Peyer's patch (tissue), 4 donors: ENCODE measurements around the gene IFIH1. TPM values are rescaled to one million over a fixed set of nuclear protein-coding genes. Genes with fewer than 3 reads are reported as not detected.
A peak's percentile ranks its signal among the peaks of the same experiment; 100 is the strongest.

ENCODE experiments used
- DNase-seq, 3 donors: peaks; one replicate each; pipeline ENCODE4 v3.0.0-alpha.2; 2017 to 2019
- H3K27ac ChIP-seq, 4 donors: fragments of 200-600 bp; sonication (generic); one replicate each; pipeline ENCODE4 v1.5.1; 2016 to 2019
- H3K27me3 ChIP-seq, 2 donors: fragments of 200-600 bp; sonication (generic); one replicate each; pipeline ENCODE4 v1.5.1; 2019
- H3K36me3 ChIP-seq, 3 donors: fragments of 200-600 bp; sonication (generic); one replicate each; pipeline ENCODE4 v1.5.1; 2016 to 2019
- H3K4me1 ChIP-seq, 4 donors: fragments of 200-600 bp; sonication (generic); one replicate each; pipeline ENCODE4 v1.5.1; 2016 to 2019
- H3K4me3 ChIP-seq, 4 donors: fragments of 200-600 bp; sonication (generic); 1 replicate in 3 of 4; 2 replicates in 1 of 4; pipeline ENCODE4 v1.5.1; 2016 to 2019; ENCODE audit warnings: mild to moderate bottlenecking in 1 of 4
- H3K9me3 ChIP-seq, 4 donors: fragments of 200-600 bp; sonication (generic); one replicate each; pipeline ENCODE4 v1.5.1; 2016 to 2019; ENCODE audit warnings: mild to moderate bottlenecking in 1 of 4
- CTCF ChIP-seq, 6 experiments: fragments of 450-650 bp in 4 of 6; fragments of 200-600 bp in 2 of 6; sonication (generic) in 1 of 6; IDR thresholded peaks; one replicate each; pipeline ENCODE4 v1.5.1; 2017 to 2019; ENCODE audit warnings: antibody characterized with exemption in 6 of 6, mild to moderate bottlenecking in 3 of 6, moderate library complexity in 1 of 6
- POLR2A ChIP-seq, 2 donors: fragments of 450-650 bp; IDR thresholded peaks; one replicate each; pipeline ENCODE4 v1.5.1; 2017; ENCODE audit warnings: antibody characterized with exemption in 2 of 2, mild to moderate bottlenecking in 2 of 2, moderate library complexity in 2 of 2
- total RNA-seq, 4 donors: library from RNA; depleted of rRNA; stranded (reverse); fragments of >200 nt; gene quantifications; one replicate each; pipeline ENCODE4 v1.1.0, GENCODE V29; 2016

The IFIH1 gene
- total RNA-seq, 4 donors from 2014 or later = 25.4 to 68.5 (median 30.6) TPM

DNA sequence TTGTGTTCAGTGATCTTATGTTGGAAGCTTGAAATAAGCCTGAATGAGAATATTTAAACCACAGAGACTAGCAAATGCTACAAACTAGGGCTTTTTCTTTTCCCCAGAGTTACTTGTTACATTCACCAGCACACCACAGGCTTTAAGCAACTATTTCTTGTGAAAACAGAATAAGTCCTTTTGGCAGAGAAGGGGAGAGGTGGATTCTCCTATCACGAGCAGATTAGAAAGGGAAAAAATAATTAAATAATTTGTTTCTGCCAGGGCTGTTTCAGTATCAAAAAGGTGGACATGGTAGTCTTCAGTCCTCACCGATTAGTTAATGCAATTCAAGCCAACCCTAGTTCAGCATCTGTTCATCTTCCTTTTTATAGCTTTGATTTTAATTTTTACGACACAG, 12.6 kb downstream of the IFIH1 start:
- peaks cover 0 to 21% (median 0%) of the 10 kb centered on the region in 3 donors for H3K36me3 ChIP-seq
- no peak for TF ChIP-seq POLR2A (IDR thresholded peaks at IDR 0.05)
- TF ChIP-seq CTCF (IDR thresholded peaks at IDR 0.05) = no peak
- H3K4me1 ChIP-seq = no peaks in the 10 kb centered on the region
- no peak overlapping the region for H3K27ac ChIP-seq
- H3K9me3 ChIP-seq = no peaks in the 10 kb centered on the region
- no peaks in the 10 kb centered on the region for H3K27me3 ChIP-seq
- DNase-seq = no peak
- no peak overlapping the region for H3K4me3 ChIP-seq

DNA sequence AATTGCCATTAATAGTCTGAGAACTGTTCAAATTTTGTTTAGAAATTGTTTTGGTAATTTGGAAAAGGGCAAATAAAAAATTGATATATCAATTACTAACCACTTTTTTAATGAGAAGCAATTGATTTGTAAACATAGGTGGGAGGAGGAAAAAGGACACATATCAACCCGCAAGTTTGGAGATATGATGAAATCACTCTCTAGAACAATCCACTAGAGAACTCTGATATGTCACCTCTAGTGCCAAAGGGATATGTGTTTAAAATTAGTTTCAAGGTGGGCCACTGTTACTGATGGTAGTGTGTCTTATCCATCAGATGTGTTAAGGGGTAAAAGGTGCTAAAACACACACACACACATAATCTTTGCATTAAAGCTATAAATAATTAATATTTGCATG, 16.6 kb downstream of the IFIH1 start:
- H3K27me3 ChIP-seq = no peaks in the 10 kb centered on the region
- no peak for TF ChIP-seq POLR2A (IDR thresholded peaks at IDR 0.05)
- no peak for DNase-seq
- no peak overlapping the region for H3K4me3 ChIP-seq
- no peak overlapping the region for H3K27ac ChIP-seq
- H3K9me3 ChIP-seq = no peaks in the 10 kb centered on the region
- peaks cover 0 to 15% (median 0%) of the 10 kb centered on the region in 3 donors for H3K36me3 ChIP-seq
- H3K4me1 ChIP-seq = no peaks in the 10 kb centered on the region

DNA sequence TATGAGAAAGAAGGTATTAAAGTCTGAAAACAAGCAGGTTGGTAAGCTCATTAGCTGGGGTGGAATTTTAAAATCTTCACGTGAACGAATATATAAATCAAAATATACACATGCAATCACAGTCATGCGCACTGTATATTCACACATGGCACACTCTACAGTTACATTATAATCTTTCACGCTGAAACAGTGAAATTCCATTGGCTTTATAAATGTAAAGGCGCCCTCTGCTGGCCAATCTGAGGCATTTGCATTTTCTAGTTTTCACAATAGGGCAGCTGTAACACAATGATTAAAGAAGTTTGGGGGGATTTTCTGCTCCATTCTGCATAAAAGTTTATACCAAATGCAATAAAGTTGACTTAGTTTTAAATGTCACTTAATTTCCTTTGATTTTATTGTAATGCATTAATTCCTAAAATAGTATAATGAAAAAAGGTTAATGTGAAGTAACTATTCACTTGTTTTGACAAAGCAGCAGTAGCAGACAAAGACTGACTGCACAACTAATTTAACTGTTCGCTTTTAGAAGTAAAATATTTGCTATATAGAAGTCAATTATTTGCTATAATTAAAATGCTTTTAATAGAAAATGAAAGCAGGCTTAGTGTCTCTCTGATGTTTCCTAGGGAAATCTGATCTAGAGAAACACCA, 17.2 kb downstream of the IFIH1 start:
- Histone ChIP-seq H3K4me1 (no peaks in the 10 kb centered on the region), H3K4me3 (no peak overlapping the region), H3K36me3 (peaks cover 0 to 13% (median 0%) of the 10 kb centered on the region in 3 donors), H3K9me3 (no peaks in the 10 kb centered on the region), H3K27me3 (no peaks in the 10 kb centered on the region), H3K27ac (no peak overlapping the region)
- TF ChIP-seq POLR2A (IDR thresholded peaks at IDR 0.05) = no peak
- TF ChIP-seq CTCF (IDR thresholded peaks at IDR 0.05) = peak; percentile 76 to 94 (median 80)
- DNase-seq = peak in 2 of 3 donors; percentile 27 to 77

DNA sequence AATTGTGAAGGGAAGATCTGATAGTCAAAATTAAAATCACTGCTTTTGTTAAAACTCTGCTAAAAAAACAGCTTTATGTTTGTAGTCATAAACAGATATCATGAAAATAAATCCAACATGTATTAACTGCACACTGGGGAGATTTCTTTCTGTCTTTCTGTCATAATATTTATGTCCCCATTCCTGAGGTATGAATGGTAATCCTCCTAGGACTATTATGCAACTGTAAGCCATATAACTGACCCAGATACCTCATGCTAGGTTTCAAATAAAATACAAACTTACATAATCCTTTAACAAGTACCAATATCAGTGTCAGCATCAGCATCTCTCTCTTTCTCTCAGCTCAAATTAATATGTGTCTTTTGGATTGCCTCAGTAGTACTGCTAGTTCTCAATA, 18.2 kb downstream of the IFIH1 start:
- DNase-seq = no peak
- no peaks in the 10 kb centered on the region for H3K4me1 ChIP-seq
- peaks cover 0 to 5% (median 0%) of the 10 kb centered on the region in 3 donors for H3K36me3 ChIP-seq
- TF ChIP-seq CTCF (IDR thresholded peaks at IDR 0.05) (no peak), POLR2A (IDR thresholded peaks at IDR 0.05) (no peak)
- H3K27ac ChIP-seq = no peak overlapping the region
- H3K27me3 ChIP-seq = no peaks in the 10 kb centered on the region
- no peaks in the 10 kb centered on the region for H3K9me3 ChIP-seq
- no peak overlapping the region for H3K4me3 ChIP-seq

- Histone ChIP-seq H3K9me3 (no peaks in the 10 kb centered on the region), H3K4me1 (no peaks in the 10 kb centered on the region), H3K27me3 (no peaks in the 10 kb centered on the region), H3K4me3 (no peak overlapping the region), H3K27ac (no peak overlapping the region), H3K36me3 (no peaks in the 10 kb centered on the region)
- DNase-seq = no peak
- TF ChIP-seq POLR2A (IDR thresholded peaks at IDR 0.05) = no peak
- TF ChIP-seq CTCF (IDR thresholded peaks at IDR 0.05) = no peak
These were observed 19.7 kb downstream of the IFIH1 start for GRCh38 chr2:162298669-162299335.

DNA sequence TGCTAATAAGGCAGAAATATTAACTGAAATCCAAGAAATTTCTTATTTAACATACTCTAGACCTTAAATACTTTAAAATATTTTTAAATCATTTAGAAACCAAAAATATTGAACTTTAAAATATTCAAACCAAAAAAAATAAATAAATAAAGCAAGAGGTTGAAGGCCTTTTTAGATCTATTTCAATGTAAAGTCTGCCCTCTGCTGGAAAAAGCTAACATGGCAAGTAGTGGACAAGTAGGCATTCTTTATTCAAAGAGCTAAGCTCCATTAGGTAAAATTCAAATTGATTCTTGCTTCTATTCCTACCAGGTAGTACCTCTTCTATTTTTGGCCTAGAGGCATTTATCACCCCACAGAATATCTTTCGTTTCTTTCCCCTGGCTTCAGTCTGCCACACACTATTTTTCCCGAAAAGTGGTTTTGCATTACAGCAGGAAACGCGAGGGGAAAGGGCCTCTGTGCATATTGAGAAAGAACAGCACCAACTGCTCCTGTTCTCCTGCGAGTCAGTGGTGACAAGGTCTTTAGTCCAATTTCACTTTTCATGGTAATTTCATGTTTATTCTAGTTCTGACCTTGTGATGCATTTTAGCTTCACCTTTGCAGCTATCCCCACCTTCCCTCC, 20.4 kb downstream of the IFIH1 start:
- Histone ChIP-seq H3K4me1 (no peaks in the 10 kb centered on the region), H3K9me3 (no peaks in the 10 kb centered on the region), H3K4me3 (no peak overlapping the region), H3K36me3 (no peaks in the 10 kb centered on the region), H3K27ac (no peak overlapping the region), H3K27me3 (no peaks in the 10 kb centered on the region)
- TF ChIP-seq POLR2A (IDR thresholded peaks at IDR 0.05) = no peak
- peak; percentile 58 to 90 (median 80) for TF ChIP-seq CTCF (IDR thresholded peaks at IDR 0.05)
- peak in 2 of 3 donors; percentile 72 to 77 for DNase-seq
